Mammary epithelial cell (primary cell): Measurements from ENCODE around the gene PHACTR3.

Experiments used
- CTCF ChIP-seq, 2 donors: IDR thresholded peaks in 1 of 2; conservative IDR thresholded peaks in 1 of 2; 2 replicates each; pipeline ENCODE4 v1.5.1; 2011 to 2012; ENCODE audit warnings: inconsistent platforms in 2 of 2, low read length in 2 of 2, mild to moderate bottlenecking in 2 of 2, control low read depth in 1 of 2, low read depth in 1 of 2; ENCODE audit not compliant: insufficient read depth in 1 of 2; ENCODE audit errors: extremely low read depth in 1 of 2
- EZH2 ChIP-seq: IDR thresholded peaks from 2 replicates; pipeline ENCODE4 v1.6.1; 2012; ENCODE audit warnings: low read length, inconsistent platforms, borderline replicate concordance

GRCh38 chr20:59678288-59678687, 73.9 kb downstream of the PHACTR3 start:
- TF ChIP-seq CTCF (conservative IDR thresholded peaks at IDR 0.05 in 1 of 2, IDR thresholded peaks at IDR 0.05 in 1 of 2; ENCODE audit: extremely low read depth in 1 of 2, insufficient read depth in 1 of 2, low read depth in 1 of 2, low read length in 2 of 2) (no peak), EZH2 (no peak)
